SK-N-SH (cell line): ENCODE data around the gene CPB1. TPM values are rescaled to one million over a fixed set of nuclear protein-coding genes. Genes with fewer than 3 reads are reported as not detected.

ENCODE experiments used
- CTCF ChIA-PET: fragments of 300-600, 350-600 bp; formaldehyde crosslinking; extraction: SDS; loops from one replicate; lab custom pipeline; 2021; lab: Yijun Ruan, JAX
- POLR2A ChIA-PET: fragments of 350-600 bp; sonication (Branson Sonifier 250); formaldehyde crosslinking; extraction: SDS; loops from one replicate; lab custom pipeline; 2020; ENCODE audit warnings: antibody characterized with exemption, inconsistent platforms; lab: Yijun Ruan, JAX
- DNase-seq: peaks from one replicate; pipeline ENCODE4 v3.0.0; 2012
- H2AFZ ChIP-seq: fragments of 200-600 bp; sonication (generic); 2 replicates; pipeline ENCODE4 v1.8.1; 2016; ENCODE audit warnings: antibody characterized with exemption, mild to moderate bottlenecking, low read depth
- H3F3A ChIP-seq: fragments of 200-600 bp; sonication (generic); replicated peaks from 2 replicates; pipeline ENCODE3; 2016; ENCODE audit warnings: antibody characterized with exemption, mild to moderate bottlenecking; ENCODE audit not compliant: insufficient read depth
- H3K27ac ChIP-seq, 2 experiments: fragments of 200-500 bp in 1 of 2; fragments of 200-600 bp in 1 of 2; sonication (Bioruptor generic) in 1 of 2; sonication (generic), shearing (Covaris generic) in 1 of 2; 2 replicates each; pipeline versions ENCODE4 v1.5.1 to v1.6.1; 2014 to 2016; ENCODE audit warnings: low read depth in 2 of 2, inconsistent platforms in 1 of 2, low read length in 1 of 2, mild to moderate bottlenecking in 1 of 2, mixed read lengths in 1 of 2
- H3K27me3 ChIP-seq: fragments of 200-600 bp; sonication (generic), shearing (Covaris generic); 2 replicates; pipeline ENCODE4 v1.6.1; 2016; ENCODE audit warnings: mixed run types; ENCODE audit not compliant: insufficient read depth
- H3K36me3 ChIP-seq, 2 experiments: fragments of 200-500 bp in 1 of 2; fragments of 200-600 bp in 1 of 2; sonication (Bioruptor generic) in 1 of 2; sonication (generic) in 1 of 2; replicated peaks in 1 of 2; 2 replicates each; pipeline versions ENCODE3 to v1.5.1; 2014 to 2016; ENCODE audit warnings: low read length in 1 of 2, mild to moderate bottlenecking in 1 of 2; ENCODE audit not compliant: insufficient read depth in 2 of 2, control insufficient read depth in 1 of 2
- H3K4me1 ChIP-seq, 2 experiments: fragments of 200-500 bp in 1 of 2; fragments of 200-600 bp in 1 of 2; sonication (Bioruptor generic) in 1 of 2; sonication (generic), shearing (Covaris generic) in 1 of 2; 2 replicates each; pipeline versions ENCODE4 v1.5.1 to v1.6.1; 2014 to 2016; ENCODE audit warnings: low read depth in 1 of 2, low read length in 1 of 2, mixed run types in 1 of 2; ENCODE audit not compliant: insufficient read depth in 2 of 2, control insufficient read depth in 1 of 2
- H3K4me2 ChIP-seq: fragments of 200-600 bp; sonication (generic), shearing (Covaris generic); 2 replicates; pipeline ENCODE4 v1.6.1; 2017; ENCODE audit warnings: mixed run types
- H3K4me3 ChIP-seq, 2 experiments: fragments of 200-500 bp in 1 of 2; fragments of 200-600 bp in 1 of 2; sonication (Bioruptor generic) in 1 of 2; sonication (generic), shearing (Covaris generic) in 1 of 2; 2 replicates each; pipeline versions ENCODE4 v1.5.1 to v1.8.1; 2014 to 2016; ENCODE audit warnings: low read depth in 2 of 2, inconsistent platforms in 1 of 2, low read length in 1 of 2, mild to moderate bottlenecking in 1 of 2, mixed read lengths in 1 of 2, moderate library complexity in 1 of 2
- H3K79me2 ChIP-seq: fragments of 200-600 bp; sonication (generic); 2 replicates; pipeline ENCODE4 v1.8.1; 2017; ENCODE audit warnings: mild to moderate bottlenecking; ENCODE audit not compliant: insufficient read depth
- H3K9ac ChIP-seq: fragments of 200-600 bp; sonication (generic); 2 replicates; pipeline ENCODE4 v1.6.1; 2017; ENCODE audit warnings: mixed run types
- H3K9me2 ChIP-seq: fragments of 200-600 bp; sonication (generic); 2 replicates; pipeline ENCODE4 v1.6.1; 2017; ENCODE audit warnings: mixed run types
- H3K9me3 ChIP-seq: fragments of 200-600 bp; sonication (generic); 2 replicates; pipeline ENCODE4 v1.6.1; 2017; ENCODE audit warnings: mixed run types, mild to moderate bottlenecking, moderate library complexity
- H4K20me1 ChIP-seq: fragments of 200-600 bp; sonication (generic); 2 replicates; pipeline ENCODE4 v1.6.1; 2017; ENCODE audit warnings: mild to moderate bottlenecking, mixed run types; ENCODE audit not compliant: insufficient read depth
- ELF1 ChIP-seq: IDR thresholded peaks from 2 replicates; pipeline ENCODE4 v1.4.0; 2012
- EZH2phosphoT487 ChIP-seq: fragments of 200-600 bp; sonication (generic); IDR thresholded peaks from 2 replicates; pipeline ENCODE4 v1.6.1; 2017; ENCODE audit warnings: low read depth, mixed run types, mild to moderate bottlenecking, antibody characterized with exemption, moderate library complexity, borderline replicate concordance
- FOSL2 ChIP-seq: IDR thresholded peaks from 2 replicates; pipeline ENCODE4 v1.4.0; 2012; ENCODE audit warnings: low read depth, mild to moderate bottlenecking, moderate library complexity, borderline replicate concordance
- FOXJ3 ChIP-seq: sonication (generic); formaldehyde crosslinking; IDR thresholded peaks from 2 replicates; pipeline ENCODE4 v1.5.1; 2020; ENCODE audit warnings: mild to moderate bottlenecking, missing genetic modification reagents
- FOXM1 ChIP-seq: IDR thresholded peaks from 2 replicates; pipeline ENCODE4 v1.4.0; 2012; ENCODE audit warnings: low read depth, mild to moderate bottlenecking
- GABPA ChIP-seq: IDR thresholded peaks from 2 replicates; pipeline ENCODE4 v1.4.0; 2012; ENCODE audit warnings: low read depth, mild to moderate bottlenecking
- GATA2 ChIP-seq: sonication (generic); formaldehyde crosslinking; IDR thresholded peaks from 2 replicates; pipeline ENCODE4 v1.5.0; 2020; ENCODE audit warnings: mild to moderate bottlenecking, missing genetic modification reagents
- JUND ChIP-seq: IDR thresholded peaks from 2 replicates; pipeline ENCODE4 v1.4.0; 2012
- NFIC ChIP-seq: IDR thresholded peaks from 2 replicates; pipeline ENCODE4 v1.4.0; 2012; ENCODE audit warnings: borderline replicate concordance
- POLR2AphosphoS5 ChIP-seq: IDR thresholded peaks from 2 replicates; pipeline ENCODE4 v1.6.1; 2012; ENCODE audit warnings: low read depth, low read length
- RAD21 ChIP-seq: IDR thresholded peaks from 2 replicates; pipeline ENCODE4 v1.6.1; 2012; ENCODE audit warnings: mild to moderate bottlenecking, low read length
- RFX5 ChIP-seq: IDR thresholded peaks from 2 replicates; pipeline ENCODE4 v1.6.1; 2012; ENCODE audit warnings: mild to moderate bottlenecking, improper control_type of control experiment, low read length
- SIN3A ChIP-seq: IDR thresholded peaks from 2 replicates; pipeline ENCODE4 v1.6.1; 2012; ENCODE audit warnings: low read depth, mild to moderate bottlenecking, low read length, moderate library complexity, borderline replicate concordance
- TCF12 ChIP-seq: IDR thresholded peaks from 2 replicates; pipeline ENCODE4 v1.4.0; 2012
- YY1 ChIP-seq: IDR thresholded peaks from 2 replicates; pipeline ENCODE4 v1.4.0; 2012; ENCODE audit warnings: low read depth, mild to moderate bottlenecking
- WGBS: methylation state at CpG from one replicate; pipeline ENCODE4 v1.1.6; 2017; ENCODE audit warnings: low lambda C conversion rate; 5-methylcytosine and 5-hydroxymethylcytosine counted together
- polyA plus RNA-seq, 3 experiments: library from polyadenylated mRNA; depleted of rRNA; stranded (reverse); fragments of >200 nt; gene quantifications; 2 replicates each; pipeline ENCODE4 v1.2.3, GENCODE V29; 2012
- TF ChIP-seq, protein P1 (sequence below): fragments of 150-350 bp; IDR thresholded peaks from 2 replicates; pipeline ENCODE4 v1.6.1; 2017; ENCODE audit warnings: antibody characterized with exemption, low read length, low read depth, borderline replicate concordance
- TF ChIP-seq, protein P2 (sequence below): IDR thresholded peaks from 2 replicates; pipeline ENCODE4 v1.4.0; 2012; ENCODE audit warnings: low read depth, borderline replicate concordance
- TF ChIP-seq, protein P3 (sequence below): fragments of 150-350 bp; IDR thresholded peaks from 2 replicates; pipeline ENCODE4 v1.6.1; 2016; ENCODE audit warnings: mild to moderate bottlenecking, low read depth, low read length

The CPB1 gene
- polyA plus RNA-seq, 1 of the 3 experiments (the other 2 are of a cell fraction): 0.26 TPM

DNA sequence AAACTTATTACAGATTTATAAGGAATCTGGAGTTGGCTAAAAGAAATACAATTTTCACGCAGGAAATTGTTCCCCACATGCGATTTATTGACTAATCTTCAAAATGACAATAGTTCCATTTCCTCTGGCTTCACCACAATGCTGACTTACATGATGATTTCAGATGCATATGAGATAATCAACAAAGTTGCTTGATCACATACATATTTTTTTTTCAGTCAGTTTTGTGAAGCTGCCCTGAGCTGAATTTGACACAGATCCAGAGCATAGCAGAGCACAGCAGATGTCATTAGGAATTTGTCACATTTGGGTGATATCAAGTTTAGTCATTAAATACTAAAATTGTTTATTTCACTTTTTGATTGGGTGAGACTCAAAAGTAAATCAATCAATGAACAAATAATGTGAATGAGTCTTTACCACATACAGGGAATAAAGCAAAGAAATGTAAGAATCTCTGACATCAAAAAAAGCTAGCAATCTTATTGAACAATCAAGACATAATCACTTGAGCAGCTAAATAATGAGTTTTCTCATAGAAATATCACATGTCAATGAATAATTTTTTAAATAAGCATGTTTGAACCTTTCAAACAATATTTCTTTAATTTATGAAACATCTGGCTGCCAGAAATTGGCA is 18.3 kb downstream of the CPB1 start (continued):
- TF ChIP-seq GATA2 (CRISPR knock-in tag) (no peak), JUND (no peak), RAD21 (no peak), EZH2phosphoT487 (no peak), TCF12 (no peak), POLR2AphosphoS5 (no peak)
- TF ChIP-seq, protein P1, sequence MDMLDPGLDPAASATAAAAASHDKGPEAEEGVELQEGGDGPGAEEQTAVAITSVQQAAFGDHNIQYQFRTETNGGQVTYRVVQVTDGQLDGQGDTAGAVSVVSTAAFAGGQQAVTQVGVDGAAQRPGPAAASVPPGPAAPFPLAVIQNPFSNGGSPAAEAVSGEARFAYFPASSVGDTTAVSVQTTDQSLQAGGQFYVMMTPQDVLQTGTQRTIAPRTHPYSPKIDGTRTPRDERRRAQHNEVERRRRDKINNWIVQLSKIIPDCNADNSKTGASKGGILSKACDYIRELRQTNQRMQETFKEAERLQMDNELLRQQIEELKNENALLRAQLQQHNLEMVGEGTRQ: no peak

DNA sequence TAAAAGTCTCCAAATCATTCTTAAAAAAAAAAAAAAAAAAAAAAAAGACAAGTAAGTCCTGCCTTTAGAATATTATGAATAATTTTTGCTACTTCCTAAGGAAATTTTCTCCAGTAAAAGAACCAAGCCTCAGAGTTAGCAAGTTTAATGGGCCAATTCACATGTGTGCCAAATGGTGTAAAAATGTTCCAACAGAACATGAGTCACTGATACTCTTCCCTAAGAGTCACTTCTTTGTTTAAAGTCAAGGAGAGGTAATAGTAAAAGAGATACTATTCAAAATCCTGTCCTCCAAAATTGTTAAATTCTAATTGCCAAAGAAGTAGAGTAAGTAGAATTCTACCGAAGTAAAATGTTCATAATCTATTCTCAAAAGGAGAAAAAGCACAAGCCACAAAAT is 19.7 kb downstream of the CPB1 start:
- H3K9ac ChIP-seq: no peak overlapping the region
- H3K9me3 ChIP-seq: no peaks in the 10 kb centered on the region
- WGBS: 39% methylated on average over 1 of the region's 1 CpG
- TF ChIP-seq, protein P1: no peak
- no peak for TF ChIP-seq SIN3A
- TF ChIP-seq EZH2phosphoT487: no peak
- TF ChIP-seq GABPA: no peak
- no peak for TF ChIP-seq YY1
- TF ChIP-seq FOXM1: no peak
- TF ChIP-seq FOXJ3 (CRISPR knock-in tag): no peak
- DNase-seq: no peak
- H3K36me3 ChIP-seq: no peaks in the 10 kb centered on the region
- no peaks in the 10 kb centered on the region for H4K20me1 ChIP-seq
- H3K4me1 ChIP-seq: no peaks in the 10 kb centered on the region
- H3K4me3 ChIP-seq: no peak overlapping the region
- H3K4me2 ChIP-seq: no peak overlapping the region
- H3F3A ChIP-seq: no peaks in the 10 kb centered on the region
- H3K27me3 ChIP-seq: no peaks in the 10 kb centered on the region
- no peak overlapping the region for H3K27ac ChIP-seq
- no peak overlapping the region for H2AFZ ChIP-seq
- POLR2A ChIA-PET: no interaction called here
- no peaks in the 10 kb centered on the region for H3K79me2 ChIP-seq
- CTCF ChIA-PET: interaction anchor here (0.8 kb wide), 1 partner anchor 18 kb away, joined by 3 read pairs; no protein-coding TSS in a partner anchor
- H3K9me2 ChIP-seq: no peaks in the 10 kb centered on the region

DNA sequence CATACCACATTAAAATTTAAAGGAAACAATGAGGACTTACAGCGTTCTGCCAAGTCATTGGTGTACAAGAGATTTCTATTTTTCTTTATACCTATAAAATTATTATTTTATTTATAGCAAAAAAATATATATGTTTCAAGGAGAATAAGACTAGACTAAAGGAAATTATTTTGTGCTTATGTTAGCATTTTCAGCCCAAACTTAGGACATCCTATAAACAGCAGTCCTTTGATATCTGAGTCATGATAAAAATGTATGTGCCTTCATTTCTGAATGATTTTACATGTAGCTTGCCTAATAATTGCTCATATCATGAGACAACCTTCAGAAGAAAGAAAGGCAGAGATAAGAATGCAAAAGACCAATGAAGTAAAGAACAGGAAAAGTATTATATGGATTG is 20.8 kb downstream of the CPB1 start:
- H3K4me3 ChIP-seq: no peak overlapping the region
- 82% methylated on average over 1 of the region's 1 CpG for whole genome bisulfite sequencing
- no peaks in the 10 kb centered on the region for H3K4me1 ChIP-seq
- H3K9me3 ChIP-seq: no peaks in the 10 kb centered on the region
- no peak overlapping the region for H3K9ac ChIP-seq
- H3K27ac ChIP-seq: no peak overlapping the region
- no peaks in the 10 kb centered on the region for H3K27me3 ChIP-seq
- H3K36me3 ChIP-seq: no peaks in the 10 kb centered on the region
- H3F3A ChIP-seq: no peaks in the 10 kb centered on the region
- ChIA-PET CTCF (no interaction called here), POLR2A (no interaction called here)
- DNase-seq: no peak
- H2AFZ ChIP-seq: no peak overlapping the region
- no peak overlapping the region for H3K4me2 ChIP-seq
- no peaks in the 10 kb centered on the region for H3K79me2 ChIP-seq
- H3K9me2 ChIP-seq: no peaks in the 10 kb centered on the region
- no peaks in the 10 kb centered on the region for H4K20me1 ChIP-seq
- TF ChIP-seq, protein P2, sequence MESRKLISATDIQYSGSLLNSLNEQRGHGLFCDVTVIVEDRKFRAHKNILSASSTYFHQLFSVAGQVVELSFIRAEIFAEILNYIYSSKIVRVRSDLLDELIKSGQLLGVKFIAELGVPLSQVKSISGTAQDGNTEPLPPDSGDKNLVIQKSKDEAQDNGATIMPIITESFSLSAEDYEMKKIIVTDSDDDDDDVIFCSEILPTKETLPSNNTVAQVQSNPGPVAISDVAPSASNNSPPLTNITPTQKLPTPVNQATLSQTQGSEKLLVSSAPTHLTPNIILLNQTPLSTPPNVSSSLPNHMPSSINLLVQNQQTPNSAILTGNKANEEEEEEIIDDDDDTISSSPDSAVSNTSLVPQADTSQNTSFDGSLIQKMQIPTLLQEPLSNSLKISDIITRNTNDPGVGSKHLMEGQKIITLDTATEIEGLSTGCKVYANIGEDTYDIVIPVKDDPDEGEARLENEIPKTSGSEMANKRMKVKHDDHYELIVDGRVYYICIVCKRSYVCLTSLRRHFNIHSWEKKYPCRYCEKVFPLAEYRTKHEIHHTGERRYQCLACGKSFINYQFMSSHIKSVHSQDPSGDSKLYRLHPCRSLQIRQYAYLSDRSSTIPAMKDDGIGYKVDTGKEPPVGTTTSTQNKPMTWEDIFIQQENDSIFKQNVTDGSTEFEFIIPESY: no peak
- TF ChIP-seq NFIC (no peak), RAD21 (no peak), ELF1 (no peak), GATA2 (CRISPR knock-in tag) (no peak), RFX5 (no peak), FOSL2 (no peak)
- TF ChIP-seq, protein P1: no peak
- TF ChIP-seq, protein P3, sequence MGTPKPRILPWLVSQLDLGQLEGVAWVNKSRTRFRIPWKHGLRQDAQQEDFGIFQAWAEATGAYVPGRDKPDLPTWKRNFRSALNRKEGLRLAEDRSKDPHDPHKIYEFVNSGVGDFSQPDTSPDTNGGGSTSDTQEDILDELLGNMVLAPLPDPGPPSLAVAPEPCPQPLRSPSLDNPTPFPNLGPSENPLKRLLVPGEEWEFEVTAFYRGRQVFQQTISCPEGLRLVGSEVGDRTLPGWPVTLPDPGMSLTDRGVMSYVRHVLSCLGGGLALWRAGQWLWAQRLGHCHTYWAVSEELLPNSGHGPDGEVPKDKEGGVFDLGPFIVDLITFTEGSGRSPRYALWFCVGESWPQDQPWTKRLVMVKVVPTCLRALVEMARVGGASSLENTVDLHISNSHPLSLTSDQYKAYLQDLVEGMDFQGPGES: no peak
